PC-3 (cell line): Measurements from ENCODE around the gene CHD1. TPM values are rescaled to one million over a fixed set of nuclear protein-coding genes. Genes with fewer than 3 reads are reported as not detected.
A peak's percentile ranks its signal among the peaks of the same experiment; 100 is the strongest.

Experiments used
- ATAC-seq: fragments of 200-7000 bp; cut with Tn5 transposase; 2 replicates; pipeline ENCODE4 v1.9.1; 2020; ENCODE audit warnings: mild to moderate bottlenecking, moderate library complexity
- BruUV-seq: library from RNA; stranded (reverse); fragments of 400-500 nt; replicated peaks from 2 replicates; lab custom pipeline; 2021; lab: Mats Ljungman, UMichigan
- CTCF ChIA-PET: fragments of 300-600 bp; sonication (Branson Sonifier 250); formaldehyde crosslinking; loops from one replicate; lab custom pipeline; 2022; ENCODE audit warnings: antibody characterized with exemption; lab: Charles Lee
- POLR2A ChIA-PET: fragments of 300-600 bp; sonication (Branson Sonifier 250); formaldehyde crosslinking; loops from one replicate; lab custom pipeline; 2022; ENCODE audit warnings: antibody characterized with exemption; ENCODE audit not compliant: unreplicated experiment; lab: Charles Lee
- DNase-seq: peaks from one replicate; pipeline ENCODE4 v3.0.0-alpha.2; 2015
- H2AFZ ChIP-seq: fragments of 300-600 bp; sonication (generic); 2 replicates; pipeline ENCODE4 v1.6.0; 2016; ENCODE audit warnings: antibody characterized with exemption, low read length
- H3F3A ChIP-seq: fragments of 300-600 bp; sonication (generic); one replicate; pipeline ENCODE4 v1.6.0; 2017; ENCODE audit warnings: antibody characterized with exemption, low read length, control low read depth, mild to moderate bottlenecking; ENCODE audit not compliant: unreplicated experiment
- H3K27ac ChIP-seq: fragments of 300-600 bp; sonication (generic); 2 replicates; pipeline ENCODE4 v1.5.1; 2016; ENCODE audit warnings: mild to moderate bottlenecking, low read length
- H3K27me3 ChIP-seq: fragments of 300-600 bp; sonication (generic); 2 replicates; pipeline ENCODE4 v1.6.1; 2016; ENCODE audit warnings: low read length, mixed read lengths
- H3K36me3 ChIP-seq: fragments of 300-600 bp; sonication (generic); 2 replicates; pipeline ENCODE4 v1.6.1; 2016; ENCODE audit warnings: low read depth, mixed run types, low read length, mixed read lengths
- H3K4me1 ChIP-seq: fragments of 300-600 bp; sonication (generic); 2 replicates; pipeline ENCODE4 v1.5.1; 2016; ENCODE audit warnings: low read length; ENCODE audit not compliant: insufficient read depth
- H3K4me2 ChIP-seq: fragments of 300-600 bp; sonication (generic); 2 replicates; pipeline ENCODE4 v1.6.0; 2016; ENCODE audit warnings: low read length
- H3K4me3 ChIP-seq: fragments of 300-600 bp; sonication (generic); 2 replicates; pipeline ENCODE4 v1.5.1; 2016; ENCODE audit warnings: mild to moderate bottlenecking, low read length, mixed read lengths
- H3K79me2 ChIP-seq: fragments of 300-600 bp; sonication (generic); 2 replicates; pipeline ENCODE4 v1.6.1; 2017; ENCODE audit warnings: low read length, mixed read lengths
- H3K9ac ChIP-seq: fragments of 300-600 bp; sonication (generic); 2 replicates; pipeline ENCODE4 v1.6.0; 2016; ENCODE audit warnings: mild to moderate bottlenecking, low read length
- H3K9me2 ChIP-seq: fragments of 300-600 bp; sonication (generic); replicated peaks from 2 replicates; pipeline ENCODE4 v1.6.1; 2016; ENCODE audit warnings: mixed run types, low read length, mixed read lengths
- H3K9me3 ChIP-seq: fragments of 300-600 bp; sonication (generic); 2 replicates; pipeline ENCODE4 v1.6.1; 2016; ENCODE audit warnings: low read length, mixed read lengths
- H4K20me1 ChIP-seq: fragments of 300-600 bp; sonication (generic); 2 replicates; pipeline ENCODE4 v1.6.1; 2016; ENCODE audit warnings: low read length, mixed read lengths
- EZH2 ChIP-seq: fragments of 300-600 bp; sonication (generic); IDR thresholded peaks from one replicate; pipeline ENCODE4 v1.6.1; 2017; ENCODE audit warnings: antibody characterized with exemption, mild to moderate bottlenecking, low read length; ENCODE audit not compliant: unreplicated experiment
- EZH2phosphoT487 ChIP-seq: fragments of 300-600 bp; sonication (generic); IDR thresholded peaks from 2 replicates; pipeline ENCODE4 v1.6.1; 2018; ENCODE audit warnings: mild to moderate bottlenecking, antibody characterized with exemption, low read length, borderline replicate concordance
- intact Hi-C: fragments of 100-400 bp; cut with micrococcal nuclease; formaldehyde crosslinking; loops from 2 replicates; pipeline ENCODE4 v1.9.0; 2023
- total RNA-seq: library from RNA; depleted of rRNA; stranded (reverse); fragments of >200 nt; gene quantifications from 2 replicates; pipeline ENCODE4 v1.2.3, GENCODE V29; 2014; rRNA removed
- TF ChIP-seq, protein P1 (sequence below): fragments of 300-600 bp; sonication (generic); conservative IDR thresholded peaks from 2 replicates; pipeline ENCODE4 v1.5.1; 2017; ENCODE audit warnings: antibody characterized with exemption, low read depth, mild to moderate bottlenecking, low read length

The CHD1 gene
- total RNA-seq, 1 experiment from 2014 or later = 45.9 TPM

DNA sequence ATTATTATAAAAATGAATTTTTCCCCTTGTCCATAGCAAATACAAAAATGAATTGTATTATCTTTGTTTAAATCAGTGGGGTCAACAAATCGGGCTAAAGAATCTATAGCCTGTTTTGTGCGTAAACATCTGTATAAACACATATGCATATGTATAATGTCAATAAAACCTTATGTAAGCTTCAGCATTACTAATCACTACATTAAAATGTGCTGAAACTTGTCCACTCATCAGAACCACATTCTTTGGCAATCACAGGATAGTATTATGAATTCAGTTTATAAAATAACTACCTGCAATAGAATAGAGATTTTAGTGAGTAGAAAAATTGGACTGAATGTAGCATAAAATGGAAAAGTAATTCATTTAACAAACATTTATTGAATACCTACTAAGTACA is 124.7 kb downstream of the CHD1 start:
- CTCF ChIA-PET = interaction anchor here (0.6 kb wide), 1 partner anchor 15 kb away, joined by 7 read pairs; no protein-coding TSS in a partner anchor
- H3K9ac ChIP-seq = no peak overlapping the region
- H3K4me2 ChIP-seq = no peak overlapping the region
- no peaks in the 10 kb centered on the region for H3K4me1 ChIP-seq
- H3K36me3 ChIP-seq = peaks cover 7% of the 10 kb centered on the region; the same call in 1 of the 2 replicates
- POLR2A ChIA-PET = no interaction called here
- DNase-seq (peak; percentile 37), ATAC-seq (peak; percentile 64)
- no peaks in the 10 kb centered on the region for H3K79me2 ChIP-seq
- BruUV-seq = no TSS peak
- no peaks in the 10 kb centered on the region for H3K9me2 ChIP-seq
- no peak overlapping the region for H2AFZ ChIP-seq
- TF ChIP-seq, protein P1, sequence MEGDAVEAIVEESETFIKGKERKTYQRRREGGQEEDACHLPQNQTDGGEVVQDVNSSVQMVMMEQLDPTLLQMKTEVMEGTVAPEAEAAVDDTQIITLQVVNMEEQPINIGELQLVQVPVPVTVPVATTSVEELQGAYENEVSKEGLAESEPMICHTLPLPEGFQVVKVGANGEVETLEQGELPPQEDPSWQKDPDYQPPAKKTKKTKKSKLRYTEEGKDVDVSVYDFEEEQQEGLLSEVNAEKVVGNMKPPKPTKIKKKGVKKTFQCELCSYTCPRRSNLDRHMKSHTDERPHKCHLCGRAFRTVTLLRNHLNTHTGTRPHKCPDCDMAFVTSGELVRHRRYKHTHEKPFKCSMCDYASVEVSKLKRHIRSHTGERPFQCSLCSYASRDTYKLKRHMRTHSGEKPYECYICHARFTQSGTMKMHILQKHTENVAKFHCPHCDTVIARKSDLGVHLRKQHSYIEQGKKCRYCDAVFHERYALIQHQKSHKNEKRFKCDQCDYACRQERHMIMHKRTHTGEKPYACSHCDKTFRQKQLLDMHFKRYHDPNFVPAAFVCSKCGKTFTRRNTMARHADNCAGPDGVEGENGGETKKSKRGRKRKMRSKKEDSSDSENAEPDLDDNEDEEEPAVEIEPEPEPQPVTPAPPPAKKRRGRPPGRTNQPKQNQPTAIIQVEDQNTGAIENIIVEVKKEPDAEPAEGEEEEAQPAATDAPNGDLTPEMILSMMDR = no peak
- TF ChIP-seq EZH2 = no peak
- no peak for TF ChIP-seq EZH2phosphoT487
- no peaks in the 10 kb centered on the region for H4K20me1 ChIP-seq
- peaks cover 26% of the 10 kb centered on the region for H3K9me3 ChIP-seq
- no peaks in the 10 kb centered on the region for H3F3A ChIP-seq
- H3K27me3 ChIP-seq = no peaks in the 10 kb centered on the region
- H3K27ac ChIP-seq = no peak overlapping the region
- intact Hi-C loops = no loop called here
- H3K4me3 ChIP-seq = no peak overlapping the region

Other genes with a start within 250 kb of the CHD1 start
- gene RGMB, start 155.3 kb downstream of the CHD1 start, total RNA-seq = 31.1 and 37.3 TPM in 2 replicates